Measurements from ENCODE around the gene GAS2L3.
A peak's percentile ranks its signal among the peaks of the same experiment; 100 is the strongest.
"Not testable (repeated sequence)": the region's sequence is repeated elsewhere in the genome, so short reads cannot be mapped to it uniquely, and the experiment has no call there.

Gene GAS2L3

DNA sequence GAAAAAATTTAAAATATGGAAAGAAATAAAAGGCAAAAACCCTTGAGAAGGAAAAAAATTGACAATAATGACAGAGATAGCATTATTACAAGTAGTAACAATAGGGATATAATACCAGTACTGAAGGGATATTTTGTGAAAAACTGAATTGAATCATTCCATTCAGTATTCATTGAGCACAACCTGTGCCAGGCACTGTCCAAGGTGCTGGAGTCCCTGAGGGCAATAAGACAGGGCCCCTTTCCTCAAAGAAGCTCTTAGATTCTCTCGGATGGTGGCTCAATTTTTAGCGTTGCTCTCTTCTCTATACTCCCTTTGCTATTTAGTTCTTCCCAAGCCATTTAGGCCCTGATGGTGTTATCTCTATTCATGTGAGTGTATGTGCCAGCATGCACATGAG lies 34.3 kb upstream of the GAS2L3 start:
- TF ChIP-seq, protein P1, sequence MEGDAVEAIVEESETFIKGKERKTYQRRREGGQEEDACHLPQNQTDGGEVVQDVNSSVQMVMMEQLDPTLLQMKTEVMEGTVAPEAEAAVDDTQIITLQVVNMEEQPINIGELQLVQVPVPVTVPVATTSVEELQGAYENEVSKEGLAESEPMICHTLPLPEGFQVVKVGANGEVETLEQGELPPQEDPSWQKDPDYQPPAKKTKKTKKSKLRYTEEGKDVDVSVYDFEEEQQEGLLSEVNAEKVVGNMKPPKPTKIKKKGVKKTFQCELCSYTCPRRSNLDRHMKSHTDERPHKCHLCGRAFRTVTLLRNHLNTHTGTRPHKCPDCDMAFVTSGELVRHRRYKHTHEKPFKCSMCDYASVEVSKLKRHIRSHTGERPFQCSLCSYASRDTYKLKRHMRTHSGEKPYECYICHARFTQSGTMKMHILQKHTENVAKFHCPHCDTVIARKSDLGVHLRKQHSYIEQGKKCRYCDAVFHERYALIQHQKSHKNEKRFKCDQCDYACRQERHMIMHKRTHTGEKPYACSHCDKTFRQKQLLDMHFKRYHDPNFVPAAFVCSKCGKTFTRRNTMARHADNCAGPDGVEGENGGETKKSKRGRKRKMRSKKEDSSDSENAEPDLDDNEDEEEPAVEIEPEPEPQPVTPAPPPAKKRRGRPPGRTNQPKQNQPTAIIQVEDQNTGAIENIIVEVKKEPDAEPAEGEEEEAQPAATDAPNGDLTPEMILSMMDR (IDR thresholded peaks at IDR 0.05; ENCODE audit: control insufficient read depth, insufficient read depth, low read depth, low read length, missing control alignments), result no peak
- no peak for DNase-seq (ENCODE audit: low read depth)
- no peak overlapping the region for H3K4me3 ChIP-seq (ENCODE audit: control insufficient read depth, low read depth, low read length)

DNA sequence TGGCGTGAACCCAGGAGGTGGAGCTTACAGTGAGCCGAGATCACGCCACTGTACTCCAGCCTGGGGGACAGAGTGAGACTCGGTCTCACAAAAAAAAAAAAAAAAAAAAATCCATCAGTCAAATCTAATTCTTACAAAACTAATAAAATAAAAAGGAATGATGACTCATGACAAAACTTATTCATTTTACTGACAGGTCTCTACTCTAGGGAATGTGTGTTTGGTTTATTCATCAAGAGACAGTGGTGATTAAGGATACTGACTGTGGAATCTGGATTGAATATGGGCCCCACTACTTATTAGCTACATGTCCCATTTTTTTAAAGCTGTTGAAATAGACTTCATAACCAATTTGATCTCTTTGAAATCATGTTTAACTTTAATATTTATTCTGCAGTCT lies 29.3 kb upstream of the GAS2L3 start:
- no peak for DNase-seq (ENCODE audit: low read depth)
- TF ChIP-seq, protein P1 (IDR thresholded peaks at IDR 0.05; ENCODE audit: control insufficient read depth, insufficient read depth, low read depth, low read length, missing control alignments), result no peak
- no peak overlapping the region for H3K4me3 ChIP-seq (ENCODE audit: control insufficient read depth, low read depth, low read length)

DNA sequence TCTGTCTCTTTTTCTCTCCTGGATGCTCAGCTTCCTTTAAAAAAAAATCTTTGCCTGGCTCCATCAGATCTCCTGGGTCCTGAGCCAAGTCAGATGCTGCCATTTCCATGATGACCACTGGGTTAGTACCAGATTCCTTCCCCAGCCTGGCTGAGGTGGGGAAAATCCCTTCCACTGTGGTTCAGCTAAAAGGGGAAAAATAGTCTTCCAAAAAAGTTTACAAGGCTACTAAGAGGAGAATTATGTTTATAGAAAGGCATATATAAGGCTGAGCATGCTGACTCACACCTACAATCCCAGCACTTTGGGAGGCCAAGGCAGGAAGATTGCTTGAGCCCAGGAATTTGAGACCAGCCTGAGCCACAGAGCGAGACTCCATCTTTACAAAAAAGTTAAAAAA lies 28.4 kb upstream of the GAS2L3 start:
- TF ChIP-seq, protein P1 (IDR thresholded peaks at IDR 0.05; ENCODE audit: control insufficient read depth, insufficient read depth, low read depth, low read length, missing control alignments), result no peak
- DNase-seq (ENCODE audit: low read depth), result peak; percentile 31

GRCh38 chr12:100553936-100554335 lies 19.5 kb upstream of the GAS2L3 start:
- no peak for DNase-seq (ENCODE audit: low read depth)
- H3K4me3 ChIP-seq (ENCODE audit: control insufficient read depth, low read depth, low read length), result no peak overlapping the region
- TF ChIP-seq, protein P1 (IDR thresholded peaks at IDR 0.05; ENCODE audit: control insufficient read depth, insufficient read depth, low read depth, low read length, missing control alignments), result no peak

More for the DNA sequence above, 28.4 kb upstream of the GAS2L3 start:
- H3K4me3 ChIP-seq (ENCODE audit: control insufficient read depth, low read depth, low read length), result no peak overlapping the region

GRCh38 chr12:100554608-100555077 lies 18.8 kb upstream of the GAS2L3 start:
- no peak overlapping the region for H3K4me3 ChIP-seq (ENCODE audit: control insufficient read depth, low read depth, low read length)
- DNase-seq (ENCODE audit: low read depth), result peak; percentile 79
- TF ChIP-seq, protein P1 (IDR thresholded peaks at IDR 0.05; ENCODE audit: control insufficient read depth, insufficient read depth, low read depth, low read length, missing control alignments), result peak; percentile 85

- H3K4me3 ChIP-seq (ENCODE audit: control insufficient read depth, low read depth, low read length), result no peak overlapping the region
- no peak for DNase-seq (ENCODE audit: low read depth)
- TF ChIP-seq, protein P1 (IDR thresholded peaks at IDR 0.05; ENCODE audit: control insufficient read depth, insufficient read depth, low read depth, low read length, missing control alignments), result no peak
Observed at GRCh38 chr12:100555722-100556121, 17.8 kb upstream of the GAS2L3 start.

DNA sequence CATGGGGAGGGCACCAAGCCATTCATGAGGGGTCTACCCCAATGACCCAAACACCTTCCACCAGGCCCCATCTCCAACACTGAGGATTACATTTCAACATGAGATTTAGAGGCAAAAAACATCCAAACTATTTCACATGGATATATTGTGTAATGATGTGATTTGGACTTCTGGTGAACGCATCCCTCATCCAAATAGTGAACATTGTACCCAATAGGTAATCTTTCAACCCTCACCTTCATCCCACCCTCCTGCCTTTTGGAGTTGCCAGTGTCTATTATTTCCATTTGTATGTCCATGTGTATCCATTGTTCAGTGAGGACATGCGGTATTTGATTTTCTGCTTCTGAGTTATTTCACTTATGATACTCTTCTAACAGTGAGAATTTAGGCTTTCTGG lies 16.1 kb upstream of the GAS2L3 start:
- H3K4me3 ChIP-seq (ENCODE audit: control insufficient read depth, low read depth, low read length), result no peak overlapping the region
- TF ChIP-seq, protein P1 (IDR thresholded peaks at IDR 0.05; ENCODE audit: control insufficient read depth, insufficient read depth, low read depth, low read length, missing control alignments), result no peak
- no peak for DNase-seq (ENCODE audit: low read depth)

DNA sequence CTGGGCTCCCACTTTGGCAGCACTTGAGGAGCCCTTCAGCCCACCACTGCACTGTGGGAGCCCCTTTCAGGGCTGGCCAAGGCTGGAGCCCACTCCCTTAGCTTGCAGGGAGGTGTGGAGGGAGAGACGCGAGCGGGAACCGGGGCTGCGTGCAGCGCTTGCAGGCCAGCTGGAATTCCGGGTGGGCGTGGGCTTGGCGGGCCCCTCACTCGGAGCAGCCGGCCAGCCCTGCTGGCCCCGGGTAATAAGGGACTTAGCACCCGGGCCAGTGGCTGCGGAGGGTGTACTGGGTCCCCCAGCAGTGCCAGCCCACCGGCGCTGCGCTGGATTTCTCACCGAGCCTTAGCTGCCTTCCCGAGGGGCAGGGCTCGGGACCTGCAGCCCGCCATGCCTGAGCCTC lies 14.2 kb upstream of the GAS2L3 start:
- not testable (repeated sequence) for DNase-seq (ENCODE audit: low read depth); H3K4me3 ChIP-seq (ENCODE audit: control insufficient read depth, low read depth, low read length)

Measured in AG09309 (cell line).